Upper lobe of left lung (tissue), 4 donors: Measurements from ENCODE around the gene HSD17B4.

Experiments
- EP300 ChIP-seq, 4 donors: sonication (generic); formaldehyde crosslinking; IDR thresholded peaks; one replicate each; pipeline ENCODE4 v1.5.1; 2017; ENCODE audit warnings: antibody characterized with exemption in 4 of 4, control low read depth in 2 of 4
- POLR2A ChIP-seq, 4 donors: fragments of 450-650 bp; IDR thresholded peaks; one replicate each; pipeline ENCODE4 v1.5.1; 2016 to 2017; ENCODE audit warnings: antibody characterized with exemption in 4 of 4, mild to moderate bottlenecking in 2 of 4
- POLR2AphosphoS5 ChIP-seq, 2 donors: sonication (generic); formaldehyde crosslinking; IDR thresholded peaks; one replicate each; pipeline ENCODE4 v1.5.1; 2017; ENCODE audit warnings: antibody characterized with exemption in 2 of 2
- TF ChIP-seq, protein P1 (sequence below), 6 experiments: fragments of 450-650 bp in 4 of 6; fragments of 200-600 bp in 2 of 6; sonication (generic) in 2 of 6; IDR thresholded peaks; one replicate each; pipeline ENCODE4 v1.5.1; 2016 to 2019; ENCODE audit warnings: antibody characterized with exemption in 6 of 6

DNA sequence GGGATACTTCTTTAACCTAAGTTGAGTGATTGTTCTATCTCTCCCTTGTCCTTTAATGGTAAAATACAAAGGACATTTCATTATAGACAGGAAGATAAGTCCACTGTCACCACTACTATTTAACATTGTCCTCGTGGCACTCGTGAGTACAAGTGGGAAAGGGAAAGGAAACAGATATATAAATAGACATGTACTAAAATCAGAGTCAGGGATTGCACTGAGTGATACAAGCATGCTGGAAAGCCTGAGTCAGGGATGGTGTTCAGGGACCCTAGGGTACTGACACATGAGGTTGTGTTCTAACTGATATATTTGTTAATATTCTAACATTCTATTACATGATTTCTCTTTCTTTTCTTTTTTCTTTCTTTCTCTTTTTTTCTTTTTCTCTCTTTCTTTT is 102.3 kb downstream of the HSD17B4 start:
- TF ChIP-seq, protein P1, sequence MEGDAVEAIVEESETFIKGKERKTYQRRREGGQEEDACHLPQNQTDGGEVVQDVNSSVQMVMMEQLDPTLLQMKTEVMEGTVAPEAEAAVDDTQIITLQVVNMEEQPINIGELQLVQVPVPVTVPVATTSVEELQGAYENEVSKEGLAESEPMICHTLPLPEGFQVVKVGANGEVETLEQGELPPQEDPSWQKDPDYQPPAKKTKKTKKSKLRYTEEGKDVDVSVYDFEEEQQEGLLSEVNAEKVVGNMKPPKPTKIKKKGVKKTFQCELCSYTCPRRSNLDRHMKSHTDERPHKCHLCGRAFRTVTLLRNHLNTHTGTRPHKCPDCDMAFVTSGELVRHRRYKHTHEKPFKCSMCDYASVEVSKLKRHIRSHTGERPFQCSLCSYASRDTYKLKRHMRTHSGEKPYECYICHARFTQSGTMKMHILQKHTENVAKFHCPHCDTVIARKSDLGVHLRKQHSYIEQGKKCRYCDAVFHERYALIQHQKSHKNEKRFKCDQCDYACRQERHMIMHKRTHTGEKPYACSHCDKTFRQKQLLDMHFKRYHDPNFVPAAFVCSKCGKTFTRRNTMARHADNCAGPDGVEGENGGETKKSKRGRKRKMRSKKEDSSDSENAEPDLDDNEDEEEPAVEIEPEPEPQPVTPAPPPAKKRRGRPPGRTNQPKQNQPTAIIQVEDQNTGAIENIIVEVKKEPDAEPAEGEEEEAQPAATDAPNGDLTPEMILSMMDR (IDR thresholded peaks at IDR 0.05): no peak
- no peak for TF ChIP-seq POLR2A (IDR thresholded peaks at IDR 0.05)
- TF ChIP-seq EP300 (IDR thresholded peaks at IDR 0.05): no peak
- TF ChIP-seq POLR2AphosphoS5 (IDR thresholded peaks at IDR 0.05): no peak
